ENCODE data around the gene DNLZ.
"Not testable (repeated sequence)": the region's sequence is repeated elsewhere in the genome, so short reads cannot be mapped to it uniquely, and the experiment has no call there.

DNLZ gene

DNA sequence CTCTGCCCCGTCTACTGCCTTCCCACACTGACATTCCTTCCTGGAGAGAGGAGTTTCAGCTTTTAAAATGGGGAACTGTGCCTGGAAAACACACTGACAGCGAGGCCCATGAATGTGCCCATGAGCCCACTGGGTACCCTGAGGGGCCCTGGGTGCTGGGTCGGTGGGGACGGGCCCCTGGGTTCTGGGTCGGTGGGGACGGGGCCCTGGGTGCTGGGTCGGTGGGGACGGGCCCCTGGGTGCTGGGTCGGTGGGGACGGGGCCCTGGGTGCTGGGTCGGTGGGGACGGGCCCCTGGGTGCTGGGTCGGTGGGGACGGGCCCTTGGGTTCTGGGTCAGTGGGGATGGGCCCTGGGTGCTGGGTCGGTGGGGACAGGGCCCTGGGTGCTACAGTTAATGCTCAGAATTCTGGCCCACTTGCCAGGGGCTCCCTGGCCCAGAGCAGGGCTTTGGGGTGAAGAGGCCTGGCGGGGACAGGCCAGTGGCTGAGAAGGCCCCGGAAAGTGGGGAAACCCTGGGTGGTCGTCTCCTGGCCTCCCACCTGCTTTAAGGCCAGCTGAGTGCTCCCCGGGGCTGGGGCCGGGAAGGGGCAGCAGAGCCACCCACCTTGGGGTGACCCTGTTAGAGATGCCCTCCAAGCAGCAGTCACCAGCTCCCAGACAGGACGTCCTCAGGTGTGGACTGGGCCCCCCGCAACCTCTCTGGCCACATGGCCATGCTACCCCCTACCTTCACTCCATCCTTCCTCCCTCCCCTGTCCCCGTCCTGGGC lies 33.7 kb downstream of the DNLZ start:
- DNase-seq, result no peak

DNA sequence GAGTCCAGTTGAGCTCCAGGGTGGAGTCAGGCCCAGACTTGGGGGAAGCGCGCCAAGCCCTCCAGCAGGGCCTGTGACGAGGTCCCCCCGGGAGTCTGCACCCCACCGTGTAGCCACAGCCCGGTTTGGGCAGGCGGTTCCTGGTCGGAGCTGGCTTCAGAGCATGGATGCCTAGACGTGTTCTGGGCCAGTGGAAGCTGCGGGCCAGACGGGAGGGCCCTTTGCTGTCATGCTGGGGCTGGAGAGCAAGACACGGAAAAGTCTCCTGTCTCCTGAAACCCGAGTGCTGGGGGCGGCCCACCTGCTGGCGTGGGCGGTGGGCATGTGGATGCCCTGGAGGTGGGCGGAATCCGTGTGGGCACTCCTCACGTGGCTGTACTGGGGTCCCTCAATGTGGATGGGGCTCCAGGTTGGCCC lies 34.3 kb downstream of the DNLZ start:
- no peak for DNase-seq

DNA sequence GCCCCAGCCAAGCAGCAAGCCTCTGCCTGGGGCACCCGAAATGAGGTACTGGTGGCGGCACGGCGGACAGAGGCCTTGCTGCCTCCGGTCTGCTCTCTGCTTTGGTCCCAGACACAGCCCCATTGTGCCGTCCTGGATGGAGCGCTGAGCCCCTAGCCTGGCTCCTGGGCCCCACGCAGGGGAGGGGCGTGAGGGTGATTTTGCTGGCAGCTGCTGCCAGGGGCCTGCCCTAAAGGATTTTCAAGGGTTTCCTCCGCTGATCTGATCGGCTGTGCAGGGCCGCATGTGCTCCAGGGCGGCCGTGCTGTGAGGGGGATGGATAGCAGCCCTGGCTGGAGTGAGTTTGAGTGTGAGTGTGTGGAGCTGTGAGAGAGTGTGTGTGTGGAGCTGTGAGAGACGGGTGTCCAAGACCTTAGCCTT lies 34.9 kb downstream of the DNLZ start:
- DNase-seq, result no peak

DNA sequence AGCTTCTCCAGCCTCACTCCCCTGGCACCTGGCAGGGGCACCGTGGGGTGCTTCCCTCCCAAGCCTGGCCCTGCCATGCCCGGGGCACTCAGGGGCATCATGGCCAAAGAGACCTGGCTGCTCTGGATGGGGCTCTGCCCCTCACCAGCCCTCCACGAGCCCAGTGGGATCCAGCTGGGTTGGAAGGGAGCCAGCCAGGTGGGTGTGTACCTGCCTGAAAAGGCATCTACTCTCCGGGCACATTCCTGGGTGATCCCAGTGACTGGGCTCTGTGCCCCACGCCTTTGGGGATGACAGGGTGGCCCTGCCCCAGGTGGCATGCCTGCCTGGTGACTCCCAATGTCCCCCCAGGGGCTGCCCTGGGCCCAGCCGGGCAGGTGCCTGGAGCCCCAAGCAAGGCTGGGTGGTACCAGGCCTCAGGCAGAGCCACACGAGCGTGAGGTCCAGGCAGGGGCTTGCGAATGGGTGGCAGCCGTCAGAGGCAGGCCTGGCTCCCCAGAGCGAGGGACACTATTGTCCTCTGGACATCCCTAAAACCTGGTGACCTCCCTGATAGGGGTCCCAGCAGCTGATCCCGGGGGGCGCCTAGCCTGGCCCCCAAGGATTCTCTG lies 35.4 kb downstream of the DNLZ start:
- no peak for DNase-seq

DNA sequence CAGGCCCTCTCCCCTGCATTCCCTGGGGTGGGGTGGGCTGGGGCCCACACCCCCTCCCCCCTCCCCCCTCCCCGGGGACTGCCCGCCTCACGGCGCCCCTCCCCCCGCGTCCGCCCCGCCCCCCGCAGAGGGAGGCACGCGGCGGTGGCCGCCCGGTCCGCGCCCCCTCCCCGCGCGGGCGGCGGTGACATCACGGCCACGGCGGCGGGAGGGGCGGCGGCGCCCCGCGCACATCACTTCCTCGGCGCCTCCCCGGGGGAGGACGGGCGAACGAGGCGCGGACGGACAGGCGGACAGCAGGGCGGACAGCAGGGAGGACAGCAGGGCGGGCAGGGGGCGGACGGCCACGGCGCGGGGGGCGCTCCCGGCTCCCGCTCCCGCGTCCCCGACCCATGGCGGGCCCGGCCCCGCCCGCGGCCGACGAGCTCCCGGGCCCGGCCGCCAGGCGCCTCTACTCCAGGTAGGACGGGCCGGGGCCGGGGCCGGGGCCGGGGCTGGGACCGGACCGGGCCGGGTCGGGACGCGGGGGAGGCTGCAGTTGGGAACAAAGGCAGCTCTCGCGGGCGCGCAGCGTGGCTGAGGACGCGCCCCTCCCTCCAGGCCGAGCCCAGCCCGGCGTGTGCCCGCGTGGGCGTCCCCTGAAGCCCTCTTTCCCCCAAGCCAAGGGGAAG lies 36.1 kb downstream of the DNLZ start, which contains the start of gene GPSM1:
Gene GPSM1, plus strand, starts transcription at position 236 of the 671 bp plus-strand sequence. Its CDS starts 157 bp downstream, at position 393.
- no peak for DNase-seq

DNA sequence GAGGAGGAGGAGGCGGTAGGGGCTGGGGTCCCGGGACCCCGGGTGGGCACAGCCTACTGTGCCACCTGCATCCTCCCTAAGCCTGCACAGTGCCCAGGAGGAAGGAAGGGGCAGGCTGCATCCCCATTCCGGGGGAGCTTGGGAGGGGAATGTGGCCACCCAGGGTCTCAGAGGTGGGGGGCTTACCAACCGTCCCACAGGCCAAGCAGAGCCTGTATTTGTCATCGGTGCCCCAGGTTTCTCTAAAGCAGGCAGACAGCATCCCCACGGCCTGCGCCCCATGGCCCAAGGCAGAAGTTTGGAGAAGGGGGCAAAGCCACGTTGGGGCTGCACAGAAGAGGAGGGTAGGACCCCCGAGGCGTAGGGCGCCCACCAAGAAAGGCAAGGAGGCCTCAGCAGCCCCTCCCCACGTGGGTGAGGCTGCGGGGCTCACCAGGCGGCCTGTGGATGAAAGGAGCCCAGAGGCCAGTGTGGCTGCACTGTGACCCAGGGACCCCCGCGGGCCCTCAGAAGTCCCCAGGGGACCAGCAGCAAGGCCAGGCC lies 36.7 kb downstream of the DNLZ start:
- no peak for DNase-seq

DNA sequence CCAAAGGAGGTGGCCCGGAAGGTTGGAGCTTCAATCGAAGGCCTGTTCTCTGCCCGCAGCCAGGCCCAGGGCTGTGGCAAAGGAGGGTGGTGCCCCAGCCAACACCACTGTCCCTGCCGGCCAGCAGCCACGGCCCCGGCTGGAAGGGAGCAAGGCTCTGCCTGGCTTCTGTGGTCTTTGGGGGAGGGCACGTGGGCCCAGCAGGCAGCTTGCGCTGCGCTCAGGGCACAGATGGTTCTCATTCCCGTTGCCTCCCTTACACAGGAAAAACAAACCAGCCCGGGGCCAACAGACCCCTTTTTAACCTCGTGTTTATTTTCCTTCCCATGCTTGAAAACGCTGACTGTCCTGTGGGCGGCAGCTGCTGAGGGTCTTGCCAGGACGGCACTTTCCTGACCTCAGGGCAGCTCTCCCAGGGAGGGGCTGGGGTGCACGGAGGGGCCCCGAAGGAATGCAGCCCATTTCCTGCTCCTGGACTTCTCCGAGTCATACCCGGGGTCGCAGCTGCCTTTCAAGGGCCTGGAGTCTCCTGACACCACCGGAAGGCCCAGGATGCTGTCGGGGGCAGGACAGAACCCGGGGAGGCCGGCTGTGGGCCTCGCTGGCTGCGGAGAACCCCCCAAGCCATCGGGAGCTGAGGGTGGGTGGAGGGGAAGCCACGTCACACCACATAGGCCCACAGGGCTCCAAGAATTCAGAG lies 37.3 kb downstream of the DNLZ start:
- no peak for DNase-seq

DNA sequence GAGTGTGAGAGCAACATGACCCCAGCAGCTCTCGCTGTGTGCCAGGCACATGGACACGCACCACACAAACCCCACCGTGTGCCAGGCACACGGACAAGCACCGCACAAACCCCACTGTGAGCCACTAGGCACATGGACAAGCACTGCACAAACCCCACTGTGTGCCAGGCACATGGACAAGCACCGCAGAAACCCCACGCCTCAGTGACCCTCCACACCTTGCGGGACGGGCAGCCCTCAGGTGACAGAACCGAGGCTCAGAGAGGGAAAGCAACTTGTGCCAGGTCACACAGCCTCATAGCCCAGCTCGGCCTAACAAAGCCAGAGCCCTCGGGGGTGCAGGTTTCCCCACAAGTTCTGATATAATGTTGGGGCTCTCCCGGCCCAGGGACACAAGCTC lies 38.2 kb downstream of the DNLZ start:
- no peak for DNase-seq

DNA sequence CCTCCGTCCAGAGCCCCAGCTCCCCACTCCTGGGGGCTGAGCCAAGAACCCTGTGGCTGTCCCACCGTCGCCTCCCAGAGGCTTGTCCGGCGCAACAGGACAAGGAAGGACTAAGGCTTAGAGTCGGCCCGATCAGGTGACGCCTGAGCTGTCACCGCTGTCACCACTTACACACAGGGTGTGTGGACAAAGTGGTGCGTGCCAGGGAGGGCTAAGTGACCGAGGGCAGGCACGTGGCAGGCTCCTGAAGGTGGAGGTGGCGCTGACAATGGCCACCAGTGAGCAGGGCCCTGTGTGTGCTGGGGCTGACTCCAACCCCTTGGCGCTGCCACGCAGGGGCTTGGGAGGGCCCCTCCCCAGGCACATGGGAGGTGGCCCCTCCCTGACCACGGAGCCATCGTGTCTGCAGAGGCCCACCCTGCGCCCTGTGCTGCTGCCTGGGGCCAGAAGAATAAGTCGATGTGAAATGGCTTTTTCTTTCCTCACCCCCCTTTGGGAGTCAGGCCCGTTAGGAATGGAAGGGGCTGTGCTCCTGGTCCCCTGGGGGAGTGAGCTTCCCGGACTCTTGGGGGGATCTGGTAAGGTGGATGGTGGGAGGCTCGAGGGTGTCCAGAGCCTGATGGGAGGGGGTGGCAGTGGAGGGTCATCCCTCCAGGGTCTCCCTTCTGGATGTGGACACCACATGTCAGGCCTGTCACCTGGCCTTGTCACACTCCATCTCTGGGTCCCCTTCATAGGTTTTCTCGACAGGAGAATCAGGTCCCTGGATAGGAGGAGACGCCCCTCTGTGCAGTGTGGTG lies 38.8 kb downstream of the DNLZ start:
- DNase-seq, result no peak

DNA sequence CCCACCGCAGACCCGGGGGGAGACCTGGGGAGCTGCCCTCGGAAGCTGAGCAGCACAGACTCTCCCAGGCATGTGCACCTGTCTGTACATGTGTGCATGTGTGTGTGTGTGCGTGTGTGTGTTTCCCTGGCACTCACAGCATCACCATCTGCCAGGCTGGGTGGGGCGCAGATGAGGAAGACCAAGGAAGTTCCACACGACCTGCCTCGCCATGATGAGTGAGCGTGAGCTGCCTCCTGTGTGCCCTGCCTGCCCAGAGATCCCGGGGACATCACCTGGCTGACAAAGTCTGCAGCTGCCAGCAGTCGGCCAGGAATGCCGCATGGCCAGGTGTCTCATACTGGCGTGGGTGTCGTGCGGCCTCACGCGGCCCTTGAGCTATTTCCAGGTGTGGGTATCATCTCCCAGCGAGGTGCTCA lies 40.2 kb downstream of the DNLZ start:
- no peak for DNase-seq

DNA sequence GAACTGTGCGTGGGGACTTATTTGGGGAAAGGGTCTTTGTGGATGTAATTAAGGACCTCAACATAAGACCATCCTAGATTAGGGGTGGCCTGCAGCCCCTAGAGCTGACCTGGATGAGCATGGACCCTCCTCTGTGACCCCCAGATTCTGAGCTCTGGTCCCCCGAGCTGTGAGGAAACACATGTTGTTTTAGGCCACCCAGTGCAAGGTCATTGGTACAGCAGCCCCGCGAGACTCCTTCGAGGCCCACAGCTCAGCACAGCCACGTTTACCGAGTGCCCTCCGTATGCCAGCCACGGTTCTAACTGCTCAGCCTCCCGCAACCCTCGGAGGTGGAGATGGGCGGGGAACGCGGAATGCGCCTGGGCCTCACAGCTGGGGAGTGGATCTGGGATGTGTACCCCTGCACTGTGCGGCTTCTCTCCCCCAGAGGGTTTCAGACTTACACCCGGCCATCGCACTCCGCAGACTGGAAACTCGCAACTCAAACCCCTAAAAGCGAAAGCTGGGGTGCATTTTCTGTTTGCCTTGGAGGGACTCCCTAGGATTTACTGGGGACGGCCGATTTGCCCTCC lies 40.7 kb downstream of the DNLZ start:
- DNase-seq, result no peak

DNA sequence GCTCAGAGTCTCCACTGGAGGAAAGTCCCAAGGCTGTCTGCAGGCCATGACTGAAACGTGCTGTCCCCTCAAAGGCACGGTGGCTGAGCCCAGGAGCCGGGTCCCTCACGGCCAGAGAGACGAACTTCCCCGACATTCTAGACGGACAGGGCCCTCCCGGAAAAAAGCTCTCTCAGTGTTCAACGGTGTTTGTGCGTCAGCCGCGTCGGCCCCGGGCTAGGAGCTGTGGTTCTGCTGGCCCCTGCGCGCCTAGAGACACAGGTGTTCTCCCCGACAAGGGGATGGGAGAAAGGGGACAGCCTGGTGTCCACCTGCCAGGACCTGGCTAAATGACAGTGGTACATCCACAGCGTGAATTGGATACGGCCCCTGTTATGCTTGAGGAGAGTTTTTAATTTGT lies 42.0 kb downstream of the DNLZ start:
- no peak for DNase-seq

DNA sequence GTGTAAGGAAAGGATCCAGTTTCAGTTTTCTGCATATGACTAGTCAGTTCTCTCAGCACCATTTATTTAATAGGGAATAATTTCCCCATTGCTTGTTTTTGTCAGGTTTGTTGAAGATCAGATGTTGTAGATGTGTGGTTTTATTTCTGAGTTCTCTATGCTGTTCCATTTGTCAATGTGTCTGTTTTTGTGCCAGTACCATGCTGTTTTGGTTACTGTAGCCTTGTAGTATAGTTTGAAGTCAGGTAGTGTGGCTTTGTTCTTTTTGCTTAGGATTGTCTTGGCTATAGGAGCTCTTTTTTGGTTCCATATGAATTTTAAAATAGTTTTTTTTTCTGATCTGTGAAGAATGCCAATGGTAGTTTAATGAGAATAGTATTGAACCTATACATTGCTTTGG lies 42.6 kb downstream of the DNLZ start:
- not testable (repeated sequence) for DNase-seq

DNA sequence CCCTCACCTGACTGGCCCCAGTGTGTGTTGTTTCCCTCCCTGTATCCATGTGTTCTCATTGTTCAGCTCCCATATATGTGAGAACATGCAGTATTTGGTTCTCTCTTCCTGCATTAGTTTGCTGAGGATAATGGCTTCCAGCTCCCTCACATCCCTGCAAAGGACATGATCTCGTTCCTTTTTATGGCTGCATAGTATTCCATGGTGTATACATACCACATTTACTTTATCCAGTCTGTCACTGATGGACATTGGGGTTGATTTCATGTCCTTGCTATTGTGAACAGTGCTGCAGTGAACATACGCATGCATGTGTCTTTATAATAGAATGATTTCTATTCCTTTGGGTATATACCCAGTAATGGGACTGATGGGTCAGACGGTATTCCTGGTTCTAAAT lies 43.6 kb downstream of the DNLZ start:
- DNase-seq, result not testable (repeated sequence)

DNA sequence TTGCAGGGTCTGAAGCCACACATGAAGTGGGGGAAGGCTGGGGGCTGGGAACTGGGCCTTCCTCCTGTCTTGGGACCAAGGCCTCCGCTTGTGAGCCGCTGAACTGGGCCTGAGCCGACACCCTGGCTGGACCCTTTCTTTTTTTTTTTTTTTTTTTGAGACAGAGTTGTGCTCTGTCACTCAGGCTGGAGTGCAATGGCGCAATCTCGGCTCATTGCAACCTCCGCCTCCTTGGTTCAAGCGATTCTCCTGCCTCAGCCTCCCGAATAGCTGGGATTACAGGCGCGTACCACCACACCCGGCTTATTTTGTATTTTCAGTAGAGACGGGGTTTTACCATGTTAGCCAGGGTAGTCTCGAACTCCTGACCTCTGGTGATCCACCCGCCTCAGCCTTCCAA lies 44.3 kb downstream of the DNLZ start:
- not testable (repeated sequence) for DNase-seq

DNA sequence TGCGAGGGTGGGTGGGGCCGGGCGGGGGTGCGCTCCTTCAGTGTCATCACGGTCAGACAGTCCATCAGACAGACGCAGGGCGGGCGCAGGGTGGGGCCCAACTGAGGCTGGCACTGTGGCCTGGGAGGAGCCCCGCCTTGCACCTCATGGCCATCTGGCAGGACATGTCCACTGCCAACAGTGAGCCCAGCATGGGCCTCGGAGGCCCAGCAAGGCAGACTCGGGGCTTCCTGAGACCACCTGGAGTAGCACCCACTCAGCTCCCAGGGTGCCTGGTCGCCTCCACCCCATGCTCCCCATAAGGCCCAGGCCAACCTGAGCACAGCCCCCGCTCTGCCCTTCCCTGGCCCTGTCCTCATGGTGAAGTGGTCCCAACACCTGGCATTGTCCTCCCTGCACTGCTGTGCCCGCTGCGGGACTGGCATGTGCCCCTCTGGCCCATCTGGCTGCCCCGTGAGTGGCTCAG lies 44.7 kb downstream of the DNLZ start:
- no peak for DNase-seq

DNA sequence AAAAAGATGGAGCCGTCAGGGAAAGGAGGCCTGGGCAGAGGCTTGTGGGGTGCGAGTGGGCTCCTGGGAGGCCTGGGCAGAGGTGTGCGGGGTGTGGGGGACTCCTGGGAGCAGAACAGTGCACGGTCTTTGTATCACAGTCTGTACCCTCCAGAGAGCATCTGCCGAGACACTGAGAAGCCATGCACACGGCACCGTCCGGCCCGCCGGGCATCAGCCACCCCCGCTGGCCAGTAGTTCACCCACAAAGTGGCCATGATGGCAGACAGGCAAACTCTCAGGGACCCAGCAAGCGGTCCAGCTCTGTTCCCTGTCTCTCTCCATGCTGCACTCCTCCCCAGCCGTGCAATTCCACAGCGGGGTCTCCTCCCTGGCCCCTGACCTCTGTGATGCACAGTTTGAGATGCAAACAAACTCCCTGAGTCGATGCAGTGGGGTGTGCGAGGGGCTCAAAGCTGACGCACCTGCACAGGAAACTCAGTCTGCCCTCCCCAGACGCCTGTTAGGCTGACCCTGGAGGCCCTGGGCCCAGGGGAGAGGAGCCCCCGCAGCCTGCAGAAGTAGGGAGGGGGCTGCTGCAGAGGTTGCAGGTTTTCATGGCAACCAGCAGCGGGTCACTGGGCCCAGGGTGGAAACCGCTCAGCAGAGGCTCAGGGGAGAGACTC lies 45.3 kb downstream of the DNLZ start:
- DNase-seq, result no peak

DNA sequence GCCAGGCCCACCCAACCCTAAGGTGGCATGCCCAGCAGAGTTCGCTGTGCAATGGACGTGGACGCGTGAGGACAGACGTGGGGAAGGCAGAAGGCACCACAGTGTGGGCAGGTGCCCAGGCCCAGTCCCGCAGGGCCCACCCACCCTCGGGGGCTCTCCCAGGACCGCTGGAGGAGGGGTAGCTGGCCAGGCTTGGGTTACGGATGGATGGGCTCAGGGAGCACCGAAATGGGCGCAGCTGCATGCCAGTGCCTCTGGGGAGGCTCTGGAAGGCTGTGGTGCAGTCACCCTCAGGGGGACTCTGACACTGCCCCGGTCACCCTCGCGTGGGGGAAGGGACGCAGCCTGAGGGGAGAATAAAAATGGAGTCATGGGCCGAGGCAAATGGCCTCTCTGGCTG lies 45.8 kb downstream of the DNLZ start:
- DNase-seq, result no peak

DNA sequence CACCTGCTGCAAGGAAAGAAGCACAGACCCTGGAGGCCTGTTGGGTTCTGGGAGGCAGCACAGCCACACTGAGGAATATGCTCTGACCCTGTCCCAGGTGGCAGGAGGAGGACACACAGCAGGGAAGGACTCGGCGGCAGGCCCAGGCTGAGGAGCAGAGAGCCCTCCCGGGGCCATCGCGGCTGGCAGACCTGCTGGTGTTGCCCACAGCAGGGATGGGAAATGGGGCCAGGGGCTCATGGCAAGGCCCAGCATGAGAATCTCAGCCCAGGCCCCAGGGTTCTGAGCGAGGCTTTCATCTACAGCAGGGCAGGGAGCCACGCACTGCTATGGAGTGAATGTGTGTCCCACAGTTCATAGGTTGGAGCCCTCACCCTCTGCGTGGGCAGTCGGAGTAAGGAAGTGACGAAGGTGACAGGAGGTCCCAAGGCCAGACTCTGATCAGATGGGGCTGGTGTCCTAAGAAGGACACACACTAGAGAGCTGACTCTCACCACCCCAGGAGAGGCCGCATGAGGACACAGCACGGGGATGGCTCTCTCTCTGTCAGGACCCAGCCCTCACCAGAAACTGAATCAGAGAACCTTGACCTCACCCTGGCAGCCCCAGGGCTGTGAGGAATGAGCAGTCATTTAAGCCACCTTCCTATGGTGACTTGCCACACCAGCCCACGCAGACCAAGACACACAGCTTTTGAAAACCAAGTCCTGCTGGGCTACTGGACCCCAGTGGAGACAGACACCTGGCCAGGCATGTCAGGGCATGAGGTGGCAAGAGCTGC lies 46.5 kb downstream of the DNLZ start:
- DNase-seq, result no peak

DNA sequence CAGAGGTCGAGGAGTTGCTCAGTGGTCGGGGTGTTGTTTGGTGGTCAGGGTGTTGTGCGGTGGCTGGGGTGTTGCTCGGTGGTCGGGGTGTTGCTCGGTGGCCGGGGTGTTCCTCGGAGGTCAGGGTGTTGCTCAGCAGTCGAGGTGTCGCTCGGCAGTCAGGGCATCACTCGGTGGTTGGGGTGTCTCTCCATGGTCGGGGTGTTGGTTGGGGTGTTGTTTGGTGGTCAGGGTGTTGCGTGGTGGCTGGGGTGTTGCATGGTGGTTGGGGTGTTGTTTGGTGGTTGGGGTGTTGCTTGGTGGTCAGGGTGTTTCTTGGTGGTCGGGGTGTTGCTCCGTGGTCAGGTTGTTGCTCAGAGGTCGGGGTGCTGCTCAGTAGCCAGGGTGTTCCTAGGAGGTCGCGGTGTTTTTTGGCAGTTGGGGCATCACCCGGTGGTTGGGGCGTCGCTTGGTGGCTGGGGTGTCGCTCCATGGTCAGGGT lies 47.2 kb downstream of the DNLZ start:
- DNase-seq, result peak; percentile 43
